HCT116 (cell line): ENCODE results near the gene CLDN1. TPM values are rescaled to one million over a fixed set of nuclear protein-coding genes. Genes with fewer than 3 reads are reported as not detected.
A peak's percentile ranks its signal among the peaks of the same experiment; 100 is the strongest.

ENCODE experiments used
- ATAC-seq: fragments of 200-7000 bp; cut with Tn5 transposase; 2 replicates; pipeline ENCODE4 v1.9.1; 2020; ENCODE audit warnings: mild to moderate bottlenecking, moderate library complexity
- BruUV-seq: library from RNA; stranded (reverse); fragments of 400-500 nt; replicated peaks from 2 replicates; lab custom pipeline; 2021; lab: Mats Ljungman, UMichigan
- CTCF ChIA-PET: fragments of 300-600 bp; sonication (Branson Sonifier 250); formaldehyde crosslinking; loops from one replicate; lab custom pipeline; 2021; ENCODE audit warnings: antibody characterized with exemption; lab: Charles Lee
- POLR2A ChIA-PET: fragments of 300-600, 350-600 bp; sonication (Branson Sonifier 250); formaldehyde crosslinking; loops from one replicate; lab custom pipeline; 2021; ENCODE audit warnings: antibody characterized with exemption; lab: Charles Lee
- RAD21 ChIA-PET, 2 experiments: fragments of 300-600 bp; sonication (Branson Sonifier 250); formaldehyde crosslinking; loops; one replicate each; lab custom pipeline; 2023; ENCODE audit warnings: low total read pairs in 2 of 2; ENCODE audit not compliant: uncharacterized antibody in 2 of 2, unreplicated experiment in 2 of 2, low non-redundant PET in 1 of 2; lab: Charles Lee
- DNase-seq: peaks from one replicate; pipeline ENCODE4 v3.0.0-alpha.2; 2010; ENCODE audit warnings: low read depth, low spot score
- H2AFZ ChIP-seq: fragments of 200-600 bp; shearing (Covaris generic), sonication (generic); 2 replicates; pipeline ENCODE4 v1.6.1; 2017; ENCODE audit warnings: low read depth, mixed run types, mixed read lengths, antibody characterized with exemption, low read length; ENCODE audit not compliant: poor library complexity, severe bottlenecking
- H3K27ac ChIP-seq: 2 replicates; pipeline ENCODE4 v1.5.1; 2012; ENCODE audit warnings: low read depth, low read length
- H3K27me3 ChIP-seq: fragments of 200-600 bp; sonication (generic); 2 replicates; pipeline ENCODE4 v1.6.1; 2016; ENCODE audit warnings: mixed run types, low read length, mixed read lengths; ENCODE audit not compliant: insufficient read depth
- H3K36me3 ChIP-seq, 2 experiments: fragments of 200-500 bp in 1 of 2; fragments of 200-600 bp in 1 of 2; sonication (Bioruptor generic) in 1 of 2; sonication (generic) in 1 of 2; 2 replicates each; pipeline versions ENCODE4 v1.5.1 to v1.6.1; 2014 to 2016; ENCODE audit warnings: low read length in 2 of 2, inconsistent platforms in 1 of 2, mixed read lengths in 1 of 2, mixed run types in 1 of 2; ENCODE audit not compliant: insufficient read depth in 2 of 2, control insufficient read depth in 1 of 2
- H3K4me1 ChIP-seq, 2 experiments: fragments of 200-600 bp in 1 of 2; sonication (generic) in 1 of 2; 2 replicates each; pipeline versions ENCODE4 v1.5.1 to v1.6.1; 2012 to 2017; ENCODE audit warnings: low read length in 2 of 2, inconsistent platforms in 1 of 2, mild to moderate bottlenecking in 1 of 2, mixed read lengths in 1 of 2, mixed run types in 1 of 2, moderate library complexity in 1 of 2; ENCODE audit not compliant: insufficient read depth in 2 of 2, control insufficient read depth in 1 of 2
- H3K4me2 ChIP-seq: fragments of 200-600 bp; sonication (generic); 2 replicates; pipeline ENCODE4 v1.6.1; 2017; ENCODE audit warnings: mixed run types, low read length, mixed read lengths
- H3K4me3 ChIP-seq, 2 experiments: fragments of 200-600 bp in 1 of 2; sonication (generic) in 1 of 2; replicated peaks in 1 of 2; 2 replicates each; pipeline ENCODE4 v1.5.1; 2011 to 2016; ENCODE audit warnings: low read length in 2 of 2, control low read depth in 1 of 2, low read depth in 1 of 2, mild to moderate bottlenecking in 1 of 2, mixed read lengths in 1 of 2, mixed run types in 1 of 2
- H3K79me2 ChIP-seq: fragments of 200-600 bp; sonication (generic); 2 replicates; pipeline ENCODE4 v1.6.1; 2017; ENCODE audit warnings: mild to moderate bottlenecking, mixed run types, low read length, moderate library complexity, mixed read lengths; ENCODE audit not compliant: insufficient read depth
- H3K9ac ChIP-seq: fragments of 200-600 bp; sonication (generic); 2 replicates; pipeline ENCODE4 v1.6.1; 2016; ENCODE audit warnings: low read length, mixed read lengths
- H3K9me2 ChIP-seq: fragments of 200-600 bp; sonication (generic), shearing (Covaris generic); 2 replicates; pipeline ENCODE4 v1.6.1; 2017; ENCODE audit warnings: mixed run types, mild to moderate bottlenecking, moderate library complexity; ENCODE audit not compliant: insufficient read depth
- H3K9me3 ChIP-seq, 2 experiments: fragments of 200-500 bp in 1 of 2; fragments of 200-600 bp in 1 of 2; sonication (Bioruptor generic) in 1 of 2; sonication (generic) in 1 of 2; 2 replicates each; pipeline ENCODE4 v1.6.1; 2014 to 2017; ENCODE audit warnings: low read length in 2 of 2, mixed read lengths in 2 of 2, inconsistent platforms in 1 of 2, low read depth in 1 of 2, mild to moderate bottlenecking in 1 of 2, mixed run types in 1 of 2, moderate library complexity in 1 of 2; ENCODE audit not compliant: control insufficient read depth in 1 of 2, insufficient read depth in 1 of 2
- H4K20me1 ChIP-seq: fragments of 200-600 bp; sonication (generic), shearing (Covaris generic); 2 replicates; pipeline ENCODE4 v1.6.1; 2017; ENCODE audit warnings: mixed run types, mild to moderate bottlenecking, moderate library complexity; ENCODE audit not compliant: insufficient read depth
- ATF3 ChIP-seq: IDR thresholded peaks from 2 replicates; pipeline ENCODE4 v1.6.1; 2012
- CBX3 ChIP-seq: IDR thresholded peaks from 2 replicates; pipeline ENCODE4 v1.6.1; 2012; ENCODE audit warnings: low read depth
- CEBPB ChIP-seq: IDR thresholded peaks from 2 replicates; pipeline ENCODE4 v1.6.1; 2012; ENCODE audit warnings: low read depth
- CTCF ChIP-seq, 3 experiments: fragments of 200-600 bp in 1 of 3; sonication (generic) in 1 of 3; IDR thresholded peaks in 2 of 3; conservative IDR thresholded peaks in 1 of 3; 2 replicates each; pipeline ENCODE4 v1.5.1; 2012 to 2017; ENCODE audit warnings: low read depth in 2 of 3, low read length in 2 of 3, antibody characterized with exemption in 1 of 3, borderline replicate concordance in 1 of 3, control low read depth in 1 of 3, mild to moderate bottlenecking in 1 of 3, mixed read lengths in 1 of 3, mixed run types in 1 of 3, moderate library complexity in 1 of 3; ENCODE audit not compliant: insufficient read depth in 1 of 3
- EGR1 ChIP-seq: IDR thresholded peaks from 2 replicates; pipeline ENCODE4 v1.6.1; 2012; ENCODE audit warnings: low read depth
- EZH2 ChIP-seq: fragments of 200-600 bp; sonication (generic); IDR thresholded peaks from 2 replicates; pipeline ENCODE4 v1.6.1; 2017; ENCODE audit warnings: antibody characterized with exemption, mixed run types
- EZH2phosphoT487 ChIP-seq: fragments of 200-600 bp; IDR thresholded peaks from 2 replicates; pipeline ENCODE4 v1.6.1; 2018; ENCODE audit warnings: antibody characterized with exemption, borderline replicate concordance
- FOSL1 ChIP-seq: IDR thresholded peaks from 2 replicates; pipeline ENCODE4 v1.6.1; 2012; ENCODE audit warnings: low read depth
- JUND ChIP-seq: IDR thresholded peaks from 2 replicates; pipeline ENCODE4 v1.6.1; 2012
- POLR2AphosphoS5 ChIP-seq: IDR thresholded peaks from 2 replicates; pipeline ENCODE4 v1.6.1; 2011; ENCODE audit warnings: mild to moderate bottlenecking, low read depth, low read length, moderate library complexity
- RAD21 ChIP-seq: IDR thresholded peaks from 2 replicates; pipeline ENCODE4 v1.6.1; 2012; ENCODE audit warnings: low read depth, mild to moderate bottlenecking
- REST ChIP-seq: IDR thresholded peaks from 2 replicates; pipeline ENCODE4 v1.6.1; 2012; ENCODE audit warnings: low read depth
- SIN3A ChIP-seq: IDR thresholded peaks from 2 replicates; pipeline ENCODE4 v1.6.1; 2012; ENCODE audit warnings: low read depth
- SRF ChIP-seq: IDR thresholded peaks from 2 replicates; pipeline ENCODE4 v1.6.1; 2012; ENCODE audit warnings: low read depth
- YY1 ChIP-seq: IDR thresholded peaks from 2 replicates; pipeline ENCODE4 v1.6.1; 2011; ENCODE audit warnings: low read length, low read depth, moderate library complexity, mild to moderate bottlenecking; ENCODE audit not compliant: insufficient replicate concordance; ENCODE audit errors: extremely low read depth
- ZFX ChIP-seq: fragments of 450-650 bp; IDR thresholded peaks from 2 replicates; pipeline ENCODE4 v1.6.1; 2017
- ZNF274 ChIP-seq: fragments of 200-500 bp; sonication (Bioruptor generic); IDR thresholded peaks from 2 replicates; pipeline ENCODE4 v1.6.1; 2014; ENCODE audit warnings: mild to moderate bottlenecking, low read depth, low read length, inconsistent platforms
- intact Hi-C: fragments of 100-400 bp; cut with micrococcal nuclease; formaldehyde crosslinking; loops from 2 replicates; pipeline ENCODE4 v1.10.0; 2022
- total RNA-seq: library from RNA; stranded (reverse); gene quantifications from one replicate; pipeline ENCODE4 v1.2.1, GENCODE V29; 2021; ENCODE audit not compliant: unreplicated experiment

CLDN1 gene
- total RNA-seq, 1 experiment from 2014 or later: 0.20 TPM

DNA sequence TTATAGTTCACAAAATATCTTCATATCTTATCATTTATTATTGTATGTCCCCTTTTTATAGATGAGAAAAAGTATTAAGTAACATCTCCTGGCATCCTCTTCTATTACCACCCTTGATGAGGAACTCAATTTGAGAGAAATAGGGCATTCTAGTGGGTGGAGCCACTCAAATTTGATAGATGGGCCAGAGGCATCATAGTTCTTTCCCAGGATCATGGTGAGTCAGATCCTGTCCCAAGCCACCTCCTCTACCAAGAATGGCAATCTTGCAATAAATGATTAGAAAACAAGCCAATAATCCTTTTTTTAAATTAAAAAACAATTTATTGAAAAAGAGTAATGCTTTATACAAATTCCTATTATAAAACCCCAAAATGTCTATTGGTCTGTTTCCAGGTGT lies 16.8 kb downstream of the CLDN1 start:
- TF ChIP-seq POLR2AphosphoS5 (no peak), EZH2phosphoT487 (no peak), SIN3A (no peak), FOSL1 (0 out of 2 replicates have a peak, but pooled peaks have one; percentile 8), ZNF274 (no peak)
- ATAC-seq (no peak), DNase-seq (no peak)
- Histone ChIP-seq H3K9me3 (no peaks in the 10 kb centered on the region), H3K27ac (no peak overlapping the region), H3K4me1 (no peaks in the 10 kb centered on the region), H4K20me1 (no peaks in the 10 kb centered on the region), H3K4me3 (no peak overlapping the region), H3K36me3 (no peaks in the 10 kb centered on the region), H2AFZ (no peak overlapping the region), H3K9ac (no peak overlapping the region), H3K4me2 (no peak overlapping the region), H3K27me3 (no peaks in the 10 kb centered on the region), H3K9me2 (no peaks in the 10 kb centered on the region), H3K79me2 (no peaks in the 10 kb centered on the region)
- RAD21 ChIA-PET: no interaction called here
- CTCF ChIA-PET: interaction anchor here (1.3 kb wide), 1 partner anchor 17 kb away, joined by 4 read pairs; the partner anchor contains the start of gene CLDN1
- POLR2A ChIA-PET: no interaction called here
- BruUV-seq: no TSS peak
- intact Hi-C loops: no loop called here

GRCh38 chr3:190303884-190304283 lies 18.4 kb downstream of the CLDN1 start:
- Histone ChIP-seq H2AFZ (no peak overlapping the region), H3K36me3 (no peaks in the 10 kb centered on the region), H3K9me2 (no peaks in the 10 kb centered on the region), H3K9me3 (no peaks in the 10 kb centered on the region), H3K27ac (no peak overlapping the region), H3K4me2 (no peak overlapping the region), H3K9ac (no peak overlapping the region), H3K79me2 (no peaks in the 10 kb centered on the region), H3K4me3 (no peak overlapping the region), H4K20me1 (no peaks in the 10 kb centered on the region), H3K4me1 (no peaks in the 10 kb centered on the region), H3K27me3 (no peaks in the 10 kb centered on the region)
- DNase-seq: no peak
- ATAC-seq: no peak
- ChIA-PET RAD21 (no interaction called here), POLR2A (no interaction called here), CTCF (interaction anchor here (1.3 kb wide), 1 partner anchor 18 kb away, joined by 4 read pairs; the partner anchor contains the start of gene CLDN1)
- no TSS peak for BruUV-seq
- intact Hi-C loops: no loop called here
- TF ChIP-seq CBX3 (no peak), SRF (no peak), ATF3 (no peak), REST (no peak), ZNF274 (no peak), EZH2phosphoT487 (no peak), SIN3A (no peak), ZFX (no peak), YY1 (no peak), CTCF (IDR thresholded peaks at IDR 0.05 in 2 of 3, conservative IDR thresholded peaks at IDR 0.05 in 1 of 3; ENCODE audit: borderline replicate concordance in 1 of 3, insufficient read depth in 1 of 3, low read depth in 2 of 3, low read length in 2 of 3) (no peak), CEBPB (no peak), RAD21 (no peak), EGR1 (no peak), EZH2 (no peak), JUND (no peak)
